Transverse colon (tissue), 4 donors: Measurements from ENCODE around the gene CDKL4. TPM values are rescaled to one million over a fixed set of nuclear protein-coding genes. Genes with fewer than 3 reads are reported as not detected.

Experiments
- DNase-seq: peaks from one replicate; pipeline ENCODE4 v3.0.0-alpha.2; 2019
- H3K27ac ChIP-seq, 4 donors: fragments of 200-600 bp; sonication (generic); 2 replicates each; pipeline ENCODE4 v1.5.1; 2016 to 2018; ENCODE audit warnings: inconsistent platforms in 4 of 4
- H3K27me3 ChIP-seq: fragments of 200-600 bp; sonication (generic); 2 replicates; pipeline ENCODE4 v1.5.1; 2017; ENCODE audit warnings: inconsistent platforms
- H3K36me3 ChIP-seq, 4 donors: fragments of 200-600 bp; sonication (generic); 2 replicates each; pipeline ENCODE4 v1.5.1; 2017 to 2019; ENCODE audit warnings: inconsistent platforms in 4 of 4
- H3K4me1 ChIP-seq, 4 donors: fragments of 200-600 bp; sonication (generic); 2 replicates each; pipeline ENCODE4 v1.5.1; 2017 to 2020; ENCODE audit warnings: inconsistent platforms in 4 of 4
- H3K4me3 ChIP-seq, 4 donors: fragments of 200-600 bp; sonication (generic); 1 replicate in 1 of 4; 2 replicates in 3 of 4; pipeline versions ENCODE4 v1.5.1 to v1.6.1; 2017 to 2019; ENCODE audit warnings: inconsistent platforms in 4 of 4
- H3K9me3 ChIP-seq, 2 donors: fragments of 200-600 bp; sonication (generic); 2 replicates each; pipeline ENCODE4 v1.5.1; 2017 to 2019; ENCODE audit warnings: inconsistent platforms in 2 of 2
- EP300 ChIP-seq: sonication (generic); formaldehyde crosslinking; IDR thresholded peaks from one replicate; pipeline ENCODE4 v1.6.1; 2017; ENCODE audit warnings: antibody characterized with exemption, low read depth
- POLR2A ChIP-seq: fragments of 450-650 bp; IDR thresholded peaks from one replicate; pipeline ENCODE4 v1.6.1; 2016; ENCODE audit warnings: antibody characterized with exemption, mild to moderate bottlenecking, moderate library complexity
- POLR2AphosphoS5 ChIP-seq, 3 donors: sonication (generic); formaldehyde crosslinking; IDR thresholded peaks; one replicate each; pipeline ENCODE4 v1.6.1; 2016; ENCODE audit warnings: antibody characterized with exemption in 3 of 3
- WGBS, 2 donors: methylation state at CpG; one replicate each; pipeline ENCODE4 v1.1.5; 2018; ENCODE audit warnings: low coverage in 1 of 2; 5-methylcytosine and 5-hydroxymethylcytosine counted together
- in situ Hi-C, 4 donors: fragments of 200-750 bp; cut with MboI; loops; one replicate each; pipeline versions ENCODE4 v1.15.0 to v1.15.1; 2017; ENCODE audit warnings: low sequenced_read_pairs in 3 of 4, low pct_ligation_motif_present in 1 of 4, low pct_unique_long_range_greater_than_20kb in 1 of 4
- intact Hi-C: fragments of 100-400 bp; cut with DNase I; formaldehyde crosslinking; loops from one replicate; pipeline ENCODE4 v1.15.1; 2023; ENCODE audit warnings: low total_unique reads
- total RNA-seq, 4 donors: library from RNA; depleted of rRNA; stranded (reverse); fragments of >200 nt; gene quantifications; one replicate each; pipeline ENCODE4 v1.1.0, GENCODE V29; 2016
- TF ChIP-seq, protein P1 (sequence below), 5 experiments: fragments of 200-600 bp in 3 of 5; fragments of 450-650 bp in 2 of 5; sonication (generic) in 3 of 5; IDR thresholded peaks; 1 replicate in 2 of 5; 2 replicates in 3 of 5; pipeline ENCODE4 v1.5.1; 2016 to 2017; ENCODE audit warnings: antibody characterized with exemption in 5 of 5, inconsistent platforms in 3 of 5, mild to moderate bottlenecking in 2 of 5, moderate library complexity in 1 of 5

CDKL4 gene
- total RNA-seq, 4 donors from 2014 or later = 0.79 to 1.5 TPM; not detected in 2

- Histone ChIP-seq H3K27ac (no peak overlapping the region), H3K4me3 (no peak overlapping the region), H3K9me3 (no peaks in the 10 kb centered on the region), H3K27me3 (no peaks in the 10 kb centered on the region), H3K36me3 (no peaks in the 10 kb centered on the region), H3K4me1 (no peaks in the 10 kb centered on the region)
- intact Hi-C loops = no loop called here
- no peak for DNase-seq
- TF ChIP-seq EP300 (no peak), POLR2AphosphoS5 (IDR thresholded peaks at IDR 0.05) (no peak), POLR2A (no peak)
- TF ChIP-seq, protein P1, sequence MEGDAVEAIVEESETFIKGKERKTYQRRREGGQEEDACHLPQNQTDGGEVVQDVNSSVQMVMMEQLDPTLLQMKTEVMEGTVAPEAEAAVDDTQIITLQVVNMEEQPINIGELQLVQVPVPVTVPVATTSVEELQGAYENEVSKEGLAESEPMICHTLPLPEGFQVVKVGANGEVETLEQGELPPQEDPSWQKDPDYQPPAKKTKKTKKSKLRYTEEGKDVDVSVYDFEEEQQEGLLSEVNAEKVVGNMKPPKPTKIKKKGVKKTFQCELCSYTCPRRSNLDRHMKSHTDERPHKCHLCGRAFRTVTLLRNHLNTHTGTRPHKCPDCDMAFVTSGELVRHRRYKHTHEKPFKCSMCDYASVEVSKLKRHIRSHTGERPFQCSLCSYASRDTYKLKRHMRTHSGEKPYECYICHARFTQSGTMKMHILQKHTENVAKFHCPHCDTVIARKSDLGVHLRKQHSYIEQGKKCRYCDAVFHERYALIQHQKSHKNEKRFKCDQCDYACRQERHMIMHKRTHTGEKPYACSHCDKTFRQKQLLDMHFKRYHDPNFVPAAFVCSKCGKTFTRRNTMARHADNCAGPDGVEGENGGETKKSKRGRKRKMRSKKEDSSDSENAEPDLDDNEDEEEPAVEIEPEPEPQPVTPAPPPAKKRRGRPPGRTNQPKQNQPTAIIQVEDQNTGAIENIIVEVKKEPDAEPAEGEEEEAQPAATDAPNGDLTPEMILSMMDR (IDR thresholded peaks at IDR 0.05) = no peak
- WGBS, 2 donors = 70 to 74% methylated on average over 4 of the region's 4 CpGs
- in situ Hi-C loops = no loop called here
These were observed 26.6 kb downstream of the CDKL4 start for GRCh38 chr2:39217192-39217550.

- Histone ChIP-seq H3K36me3 (no peaks in the 10 kb centered on the region), H3K27ac (no peak overlapping the region), H3K4me1 (no peaks in the 10 kb centered on the region), H3K9me3 (no peaks in the 10 kb centered on the region), H3K27me3 (no peaks in the 10 kb centered on the region), H3K4me3 (no peak overlapping the region)
- DNase-seq = peak; percentile 27
- TF ChIP-seq POLR2AphosphoS5 (IDR thresholded peaks at IDR 0.05) = no peak
- in situ Hi-C loops (no loop called here), intact Hi-C loops (no loop called here)
- 76 to 78% methylated on average over 12 of the region's 12 CpGs for WGBS, 2 donors
These were observed 27.2 kb downstream of the CDKL4 start for GRCh38 chr2:39216346-39217191.

GRCh38 chr2:39215545-39215944 is 28.2 kb downstream of the CDKL4 start:
- no peaks in the 10 kb centered on the region for H3K4me1 ChIP-seq
- TF ChIP-seq, protein P1 (IDR thresholded peaks at IDR 0.05) = no peak
- no peak for TF ChIP-seq EP300
- no peak for TF ChIP-seq POLR2A
- in situ Hi-C loops = no loop called here
- 67 to 75% methylated on average over 2 of the region's 2 CpGs for WGBS, 2 donors
- H3K36me3 ChIP-seq = no peaks in the 10 kb centered on the region
- intact Hi-C loops = no loop called here
- H3K9me3 ChIP-seq = no peaks in the 10 kb centered on the region
- no peaks in the 10 kb centered on the region for H3K27me3 ChIP-seq
- no peak overlapping the region for H3K27ac ChIP-seq
- no peak for DNase-seq
- H3K4me3 ChIP-seq = no peak overlapping the region

DNA sequence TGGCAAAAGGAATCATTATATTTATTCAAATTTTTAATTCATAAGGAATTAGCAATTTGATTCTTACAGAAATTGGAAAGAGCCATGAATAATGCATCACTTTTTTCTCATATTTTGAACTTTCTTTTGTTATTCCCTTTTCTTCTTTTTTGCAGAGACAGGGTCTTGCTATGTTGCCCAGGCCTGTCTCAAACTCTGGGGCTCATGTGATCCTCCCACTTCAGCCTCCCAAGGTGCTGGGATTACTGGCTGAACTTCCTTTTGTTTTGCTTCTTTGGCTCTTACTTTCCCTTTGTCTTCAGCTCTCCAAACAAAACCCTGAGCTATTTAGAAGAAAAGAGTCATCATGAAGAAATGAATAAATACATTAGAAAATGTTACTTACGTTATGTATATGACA is 30.8 kb downstream of the CDKL4 start:
- Histone ChIP-seq H3K27ac (no peak overlapping the region), H3K4me3 (no peak overlapping the region), H3K27me3 (no peaks in the 10 kb centered on the region), H3K4me1 (no peaks in the 10 kb centered on the region), H3K9me3 (no peaks in the 10 kb centered on the region), H3K36me3 (no peaks in the 10 kb centered on the region)
- TF ChIP-seq, protein P1 (IDR thresholded peaks at IDR 0.05) = no peak
- TF ChIP-seq POLR2A (no peak), EP300 (no peak), POLR2AphosphoS5 (IDR thresholded peaks at IDR 0.05) (no peak)
- intact Hi-C loops (no loop called here), in situ Hi-C loops (no loop called here)
- no peak for DNase-seq
- 94 to 100% methylated on average over 1 of the region's 1 CpG for WGBS, 2 donors

DNA sequence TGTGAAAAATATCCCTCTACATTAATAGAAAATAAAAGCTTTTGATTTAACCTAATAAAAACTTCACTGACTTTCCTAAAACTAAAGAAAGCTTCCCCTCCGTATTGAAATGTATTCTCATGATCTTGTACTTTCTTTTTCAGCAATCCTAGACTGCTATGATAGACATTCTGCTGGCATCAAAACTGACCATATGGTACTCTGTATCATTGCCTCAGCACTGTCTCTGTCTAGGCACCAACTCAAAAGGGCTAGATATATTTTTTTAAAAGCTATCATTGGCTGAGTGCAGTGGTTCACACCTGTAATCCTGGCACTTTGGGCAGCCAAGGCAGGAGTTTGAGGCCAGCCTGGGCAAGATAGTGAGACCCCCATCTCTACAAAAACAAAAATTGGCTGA is 32.9 kb downstream of the CDKL4 start:
- WGBS, 2 donors = 68 to 78% methylated on average over 1 of the region's 1 CpG
- Histone ChIP-seq H3K27me3 (no peaks in the 10 kb centered on the region), H3K9me3 (no peaks in the 10 kb centered on the region), H3K4me3 (no peak overlapping the region), H3K4me1 (no peaks in the 10 kb centered on the region), H3K27ac (no peak overlapping the region), H3K36me3 (no peaks in the 10 kb centered on the region)
- in situ Hi-C loops (no loop called here), intact Hi-C loops (no loop called here)
- TF ChIP-seq POLR2A (no peak), POLR2AphosphoS5 (IDR thresholded peaks at IDR 0.05) (no peak), EP300 (no peak)
- TF ChIP-seq, protein P1 (IDR thresholded peaks at IDR 0.05) = no peak
- DNase-seq = no peak
